Neutrophil (primary cell): ENCODE results near the gene LRRTM4.

Experiments
- H3K27ac ChIP-seq: fragments of 200-600 bp; sonication (generic); 2 replicates; pipeline ENCODE4 v1.5.1; 2016; ENCODE audit warnings: mild to moderate bottlenecking, moderate library complexity
- H3K27me3 ChIP-seq: fragments of 200-600 bp; sonication (generic); 2 replicates; pipeline ENCODE4 v1.6.0; 2016; ENCODE audit warnings: mild to moderate bottlenecking
- H3K36me3 ChIP-seq: fragments of 200-600 bp; sonication (generic); 2 replicates; pipeline ENCODE4 v1.5.1; 2017
- H3K4me1 ChIP-seq, 2 experiments: fragments of 200-600 bp in 1 of 2; sonication (generic) in 1 of 2; 1 replicate in 1 of 2; 2 replicates in 1 of 2; pipeline versions ENCODE4 v1.5.1 to v1.6.1; 2013 to 2016; ENCODE audit warnings: low read depth in 1 of 2, low read length in 1 of 2, mild to moderate bottlenecking in 1 of 2, moderate library complexity in 1 of 2; ENCODE audit not compliant: control insufficient read depth in 1 of 2, insufficient read depth in 1 of 2
- H3K4me3 ChIP-seq, 2 experiments: fragments of 200-600 bp in 1 of 2; sonication (generic) in 1 of 2; 1 replicate in 1 of 2; 2 replicates in 1 of 2; pipeline ENCODE4 v1.5.1; 2013 to 2016; ENCODE audit warnings: low read depth in 1 of 2, low read length in 1 of 2, mild to moderate bottlenecking in 1 of 2, moderate library complexity in 1 of 2
- H3K9me3 ChIP-seq: fragments of 200-600 bp; sonication (generic); 2 replicates; pipeline ENCODE4 v1.5.1; 2016
- CTCF ChIP-seq: fragments of 200-600 bp; sonication (generic); IDR thresholded peaks from 2 replicates; pipeline ENCODE4 v1.5.1; 2016; ENCODE audit warnings: antibody characterized with exemption

The LRRTM4 gene

GRCh38 chr2:77296791-77297190 lies 225.4 kb downstream of the LRRTM4 start:
- Histone ChIP-seq H3K36me3 (no peaks in the 10 kb centered on the region), H3K27me3 (no peaks in the 10 kb centered on the region), H3K27ac (no peak overlapping the region)

DNA sequence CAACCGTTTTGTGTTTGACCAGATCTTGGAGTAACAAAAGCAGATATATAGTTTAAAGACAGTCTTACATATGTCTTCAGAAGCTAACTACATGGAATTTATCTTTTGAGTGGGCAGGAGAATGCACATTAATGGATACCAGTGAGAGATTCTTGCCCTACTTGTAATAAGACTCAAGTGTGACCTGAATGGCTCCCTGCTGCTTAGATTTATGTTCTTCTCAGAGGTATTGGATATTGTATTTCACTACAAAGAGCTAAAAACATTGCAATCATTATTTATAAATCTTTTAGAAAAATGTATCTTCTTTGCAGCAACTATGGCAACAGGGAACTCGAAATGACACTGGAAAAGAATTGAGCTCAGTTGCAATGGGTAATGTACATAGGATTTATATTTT lies 227.7 kb downstream of the LRRTM4 start:
- Histone ChIP-seq H3K4me3 (no peak overlapping the region), H3K4me1 (no peaks in the 10 kb centered on the region), H3K36me3 (no peaks in the 10 kb centered on the region), H3K27ac (no peak overlapping the region), H3K27me3 (no peaks in the 10 kb centered on the region), H3K9me3 (no peaks in the 10 kb centered on the region)
- TF ChIP-seq CTCF = no peak

More at GRCh38 chr2:77296791-77297190, 225.4 kb downstream of the LRRTM4 start:
- Histone ChIP-seq H3K9me3 (no peaks in the 10 kb centered on the region), H3K4me3 (no peak overlapping the region), H3K4me1 (no peaks in the 10 kb centered on the region)
- no peak for TF ChIP-seq CTCF

GRCh38 chr2:77284353-77284752 lies 237.8 kb downstream of the LRRTM4 start:
- no peak for TF ChIP-seq CTCF

DNA sequence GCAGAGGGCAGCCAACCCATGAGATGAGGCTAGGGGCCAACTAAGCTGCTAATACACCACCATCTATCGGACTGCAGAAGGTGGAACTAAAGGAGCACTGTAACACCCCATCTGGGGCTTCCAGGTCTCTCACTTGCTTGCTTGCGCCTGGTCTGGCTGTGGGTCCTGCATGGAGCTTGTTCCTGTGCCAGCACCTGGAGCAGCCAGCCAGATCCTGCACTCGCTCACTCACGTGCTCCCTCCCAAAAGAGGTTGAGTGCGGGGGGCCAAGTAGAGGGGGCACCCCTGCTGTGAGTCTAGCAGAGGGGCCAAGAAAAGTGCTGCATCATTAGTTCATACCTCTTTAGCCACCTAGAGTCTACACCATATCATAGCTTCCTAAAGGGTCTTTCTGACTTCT lies 250.9 kb downstream of the LRRTM4 start:
- Histone ChIP-seq H3K9me3 (no peaks in the 10 kb centered on the region), H3K4me3 (no peak overlapping the region), H3K36me3 (no peaks in the 10 kb centered on the region), H3K4me1 (no peaks in the 10 kb centered on the region), H3K27ac (no peak overlapping the region), H3K27me3 (no peaks in the 10 kb centered on the region)
- no peak for TF ChIP-seq CTCF

More at GRCh38 chr2:77284353-77284752, 237.8 kb downstream of the LRRTM4 start:
- Histone ChIP-seq H3K4me3 (no peak overlapping the region), H3K27ac (no peak overlapping the region), H3K36me3 (no peaks in the 10 kb centered on the region), H3K9me3 (no peaks in the 10 kb centered on the region), H3K4me1 (no peaks in the 10 kb centered on the region), H3K27me3 (no peaks in the 10 kb centered on the region)

DNA sequence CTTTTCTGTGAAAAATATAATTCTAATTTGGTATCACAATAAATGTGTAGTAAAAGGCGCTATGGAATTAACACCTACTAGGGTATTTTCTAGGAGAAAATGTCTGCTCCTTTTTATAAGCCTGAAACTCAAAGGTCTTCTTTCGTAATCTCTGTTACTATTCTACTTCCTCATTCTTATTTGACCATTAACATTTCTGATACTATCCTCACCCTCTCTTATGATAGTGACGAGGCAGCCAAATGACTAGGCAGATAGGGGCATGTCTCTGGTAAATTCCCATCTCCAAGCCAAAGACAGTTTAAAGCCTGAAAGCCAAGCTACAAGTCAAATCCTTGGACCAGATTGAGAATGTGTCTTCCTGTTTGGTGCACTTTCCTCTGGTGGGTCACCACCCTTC lies 251.7 kb downstream of the LRRTM4 start:
- no peak for TF ChIP-seq CTCF
- Histone ChIP-seq H3K27me3 (no peaks in the 10 kb centered on the region), H3K9me3 (no peaks in the 10 kb centered on the region), H3K4me1 (no peaks in the 10 kb centered on the region), H3K27ac (no peak overlapping the region), H3K36me3 (no peaks in the 10 kb centered on the region), H3K4me3 (no peak overlapping the region)

DNA sequence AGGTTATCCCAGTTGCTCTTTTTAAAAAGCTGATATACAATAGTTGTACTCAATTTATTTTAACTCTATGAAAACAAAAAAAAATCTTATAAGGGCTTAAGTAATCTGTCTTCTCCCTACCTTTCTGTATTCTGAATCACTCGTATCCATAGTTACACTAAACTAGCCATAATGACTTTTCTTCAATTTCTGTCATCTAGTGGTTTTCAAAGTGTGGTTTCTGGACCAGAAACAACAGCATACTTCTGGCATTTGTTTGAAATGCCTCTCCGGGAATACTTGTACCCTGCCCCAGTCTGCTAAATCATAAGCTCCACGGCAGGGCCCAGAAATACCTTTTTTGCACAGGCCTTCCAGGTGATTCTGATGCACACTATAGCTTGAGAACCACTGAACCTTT lies 253.6 kb downstream of the LRRTM4 start:
- Histone ChIP-seq H3K4me3 (no peak overlapping the region), H3K36me3 (no peaks in the 10 kb centered on the region), H3K4me1 (no peaks in the 10 kb centered on the region), H3K27me3 (no peaks in the 10 kb centered on the region), H3K9me3 (no peaks in the 10 kb centered on the region), H3K27ac (no peak overlapping the region)
- TF ChIP-seq CTCF = no peak
